ENCODE data around the gene BMAL1. TPM values are rescaled to one million over a fixed set of nuclear protein-coding genes. Genes with fewer than 3 reads are reported as not detected.

The BMAL1 gene
- total and polyA plus RNA-seq, 2 of the 8 experiments (the other 6 are each of a cell fraction or from before 2014, with no cell fraction given): 6.8 to 6.9 TPM

DNA sequence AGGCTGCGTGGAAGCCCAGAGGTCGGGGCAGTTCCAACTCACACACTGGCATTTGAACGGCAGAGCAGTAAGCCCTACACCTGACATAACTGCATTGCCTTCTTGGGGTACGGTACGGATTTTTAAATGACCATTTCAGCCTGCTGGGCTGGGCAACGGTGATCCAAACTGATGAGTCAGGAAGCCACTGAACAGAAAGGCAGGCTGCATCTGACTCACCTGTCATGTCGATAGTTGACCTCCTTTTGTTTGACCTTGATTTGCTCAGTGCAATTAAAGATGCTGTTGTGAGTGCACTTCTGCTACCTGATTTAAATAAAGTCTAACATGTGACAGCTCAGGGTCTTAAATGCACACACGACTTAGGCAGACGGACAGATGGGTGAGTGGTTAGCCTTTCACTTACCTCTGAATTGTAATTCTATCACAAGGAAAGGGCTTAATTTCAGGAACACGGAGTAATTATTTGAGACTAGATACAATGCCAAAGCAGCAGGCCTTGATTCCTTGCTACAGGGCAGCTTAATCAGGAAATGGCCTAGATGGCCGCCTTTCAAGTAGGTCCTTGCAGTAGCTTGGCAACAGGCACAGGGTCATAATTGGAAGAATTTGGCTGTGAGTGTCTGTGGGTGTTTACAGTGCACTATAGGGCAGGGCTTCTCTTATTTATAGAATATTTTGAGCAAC is 52.2 kb downstream of the BMAL1 start:
- H3K79me1 ChIP-seq (ENCODE audit: low read depth, low read length): no peaks in the 10 kb centered on the region; the same call in 1 of the 2 replicates
- no peak overlapping the region for H4K5ac ChIP-seq (ENCODE audit: insufficient read length, low read depth, low read length)
- no peaks in the 10 kb centered on the region for H3K27me3 ChIP-seq (replicated peaks in 1 of 4; ENCODE audit: control insufficient read depth in 3 of 4, extremely low read depth in 1 of 4, insufficient read depth in 3 of 4, low read length in 3 of 4)
- H3K36me3 ChIP-seq (ENCODE audit: control insufficient read depth in 2 of 4, insufficient read depth in 4 of 4, low read length in 3 of 4): no peaks in the 10 kb centered on the region
- no peak overlapping the region for H4K8ac ChIP-seq (ENCODE audit: extremely low read depth, insufficient read depth, low read length)
- no peak overlapping the region for H2BK15ac ChIP-seq (ENCODE audit: low read length)
- H3K27ac ChIP-seq (ENCODE audit: low read depth, low read length): no peak overlapping the region
- no peak overlapping the region for H3K9ac ChIP-seq (replicated peaks in 1 of 4; ENCODE audit: extremely low read depth in 1 of 4, low read depth in 3 of 4, low read length in 3 of 4)
- no peak overlapping the region for H2BK120ac ChIP-seq (replicated peaks; ENCODE audit: low read depth, low read length)
- H3K4me3 ChIP-seq (ENCODE audit: extremely low read depth in 1 of 4, insufficient read depth in 2 of 4, low read depth in 3 of 4, low read length in 4 of 4): no peak overlapping the region
- no peak overlapping the region for H2AK5ac ChIP-seq (ENCODE audit: low read depth, low read length)
- 88% methylated on average over 11 of the region's 11 CpGs; no CpG with 5 or more reads in 1 of the 2 experiments for WGBS, 2 experiments (ENCODE audit: extremely low coverage in 1 of 2, insufficient coverage in 1 of 2, insufficient read length in 1 of 2, insufficient replicate concordance in 2 of 2, low coverage in 1 of 2, low lambda C conversion rate in 2 of 2, missing lambda C conversion rate in 1 of 2)
- H3K23ac ChIP-seq (ENCODE audit: insufficient read length): no peak overlapping the region
- H3K18ac ChIP-seq (ENCODE audit: extremely low read depth, low read length): no peak overlapping the region
- H3K23me2 ChIP-seq (ENCODE audit: low read depth, low read length): no peaks in the 10 kb centered on the region
- no peak overlapping the region for H2BK12ac ChIP-seq (ENCODE audit: low read depth, low read length)
- H3K56ac ChIP-seq (replicated peaks; ENCODE audit: insufficient read length, low read depth, low read length): no peak overlapping the region
- DNase-seq (ENCODE audit: low read depth in 1 of 2, low spot score in 2 of 2) (no peak), FAIRE-seq (no peak)
- H3K4ac ChIP-seq (replicated peaks; ENCODE audit: insufficient read length, low read depth, low read length): no peak overlapping the region
- peaks cover 0 to 2% of the 10 kb centered on the region in 2 experiments for H4K20me1 ChIP-seq (replicated peaks in 1 of 2; ENCODE audit: control insufficient read depth in 1 of 2, insufficient read depth in 2 of 2, low read length in 2 of 2)
- no peaks in the 10 kb centered on the region for H3K9me3 ChIP-seq (ENCODE audit: insufficient read depth in 2 of 2, low read depth in 1 of 2, low read length in 1 of 2)
- no peak overlapping the region for H3K4me2 ChIP-seq (ENCODE audit: insufficient read depth in 1 of 2, low read depth in 2 of 2, low read length in 2 of 2)
- peaks cover 0 to 3% (median 1%) of the 10 kb centered on the region in 4 experiments; a peak in 2 of 7 replicates for H3K4me1 ChIP-seq (replicated peaks in 1 of 4; ENCODE audit: control insufficient read depth in 3 of 4, insufficient read depth in 4 of 4, low read length in 3 of 4)
- no peak overlapping the region for H2AFZ ChIP-seq (ENCODE audit: low read length)
- no peaks in the 10 kb centered on the region for H3K79me2 ChIP-seq (ENCODE audit: control insufficient read depth in 1 of 2, insufficient read depth in 2 of 2, low read length in 2 of 2)
- H3K14ac ChIP-seq (ENCODE audit: insufficient read length): no peak overlapping the region
- H4K91ac ChIP-seq (replicated peaks; ENCODE audit: insufficient read length, low read length): no peak overlapping the region
- ChIA-PET CTCF (ENCODE audit: partially characterized antibody) (interaction anchor here (1.0 to 1.6 kb wide), 4 partner anchors 16 to 355 kb away, joined by 3 to 4 read pairs (median 3); no protein-coding TSS in a partner anchor), POLR2A (ENCODE audit: partially characterized antibody) (no interaction called here)
- H2BK5ac ChIP-seq (ENCODE audit: low read depth, low read length): no peak overlapping the region
- H2BK20ac ChIP-seq (ENCODE audit: low read length): no peak overlapping the region
- TF ChIP-seq RFX5 (IDR thresholded peaks at IDR 0.05; ENCODE audit: borderline replicate concordance, low read depth, low read length) (no peak), SP4 (IDR thresholded peaks at IDR 0.05; ENCODE audit: low read length) (no peak), PHF8 (conservative IDR thresholded peaks at IDR 0.05; ENCODE audit: low read depth, low read length) (no peak), RBBP5 (IDR thresholded peaks at IDR 0.05; ENCODE audit: borderline replicate concordance, low read depth, low read length) (no peak), SRF (IDR thresholded peaks at IDR 0.05; ENCODE audit: low read depth, low read length) (no peak), TCF12 (IDR thresholded peaks at IDR 0.05; ENCODE audit: low read depth, low read length) (no peak)
- TF ChIP-seq, protein P1, sequence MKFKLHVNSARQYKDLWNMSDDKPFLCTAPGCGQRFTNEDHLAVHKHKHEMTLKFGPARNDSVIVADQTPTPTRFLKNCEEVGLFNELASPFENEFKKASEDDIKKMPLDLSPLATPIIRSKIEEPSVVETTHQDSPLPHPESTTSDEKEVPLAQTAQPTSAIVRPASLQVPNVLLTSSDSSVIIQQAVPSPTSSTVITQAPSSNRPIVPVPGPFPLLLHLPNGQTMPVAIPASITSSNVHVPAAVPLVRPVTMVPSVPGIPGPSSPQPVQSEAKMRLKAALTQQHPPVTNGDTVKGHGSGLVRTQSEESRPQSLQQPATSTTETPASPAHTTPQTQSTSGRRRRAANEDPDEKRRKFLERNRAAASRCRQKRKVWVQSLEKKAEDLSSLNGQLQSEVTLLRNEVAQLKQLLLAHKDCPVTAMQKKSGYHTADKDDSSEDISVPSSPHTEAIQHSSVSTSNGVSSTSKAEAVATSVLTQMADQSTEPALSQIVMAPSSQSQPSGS (IDR thresholded peaks at IDR 0.05; ENCODE audit: low read length): no peak
- TF ChIP-seq, protein P2, sequence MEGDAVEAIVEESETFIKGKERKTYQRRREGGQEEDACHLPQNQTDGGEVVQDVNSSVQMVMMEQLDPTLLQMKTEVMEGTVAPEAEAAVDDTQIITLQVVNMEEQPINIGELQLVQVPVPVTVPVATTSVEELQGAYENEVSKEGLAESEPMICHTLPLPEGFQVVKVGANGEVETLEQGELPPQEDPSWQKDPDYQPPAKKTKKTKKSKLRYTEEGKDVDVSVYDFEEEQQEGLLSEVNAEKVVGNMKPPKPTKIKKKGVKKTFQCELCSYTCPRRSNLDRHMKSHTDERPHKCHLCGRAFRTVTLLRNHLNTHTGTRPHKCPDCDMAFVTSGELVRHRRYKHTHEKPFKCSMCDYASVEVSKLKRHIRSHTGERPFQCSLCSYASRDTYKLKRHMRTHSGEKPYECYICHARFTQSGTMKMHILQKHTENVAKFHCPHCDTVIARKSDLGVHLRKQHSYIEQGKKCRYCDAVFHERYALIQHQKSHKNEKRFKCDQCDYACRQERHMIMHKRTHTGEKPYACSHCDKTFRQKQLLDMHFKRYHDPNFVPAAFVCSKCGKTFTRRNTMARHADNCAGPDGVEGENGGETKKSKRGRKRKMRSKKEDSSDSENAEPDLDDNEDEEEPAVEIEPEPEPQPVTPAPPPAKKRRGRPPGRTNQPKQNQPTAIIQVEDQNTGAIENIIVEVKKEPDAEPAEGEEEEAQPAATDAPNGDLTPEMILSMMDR (IDR thresholded peaks at IDR 0.05; ENCODE audit: control extremely low read depth in 1 of 3, insufficient read depth in 1 of 3, low read depth in 1 of 3, low read length in 3 of 3): no peak

All from H1 (cell line).